Measurements from ENCODE around the gene NPR2. TPM values are rescaled to one million over a fixed set of nuclear protein-coding genes. Genes with fewer than 3 reads are reported as not detected.

The NPR2 gene
- total RNA-seq, 1 experiment from 2014 or later = 10.1 TPM

DNA sequence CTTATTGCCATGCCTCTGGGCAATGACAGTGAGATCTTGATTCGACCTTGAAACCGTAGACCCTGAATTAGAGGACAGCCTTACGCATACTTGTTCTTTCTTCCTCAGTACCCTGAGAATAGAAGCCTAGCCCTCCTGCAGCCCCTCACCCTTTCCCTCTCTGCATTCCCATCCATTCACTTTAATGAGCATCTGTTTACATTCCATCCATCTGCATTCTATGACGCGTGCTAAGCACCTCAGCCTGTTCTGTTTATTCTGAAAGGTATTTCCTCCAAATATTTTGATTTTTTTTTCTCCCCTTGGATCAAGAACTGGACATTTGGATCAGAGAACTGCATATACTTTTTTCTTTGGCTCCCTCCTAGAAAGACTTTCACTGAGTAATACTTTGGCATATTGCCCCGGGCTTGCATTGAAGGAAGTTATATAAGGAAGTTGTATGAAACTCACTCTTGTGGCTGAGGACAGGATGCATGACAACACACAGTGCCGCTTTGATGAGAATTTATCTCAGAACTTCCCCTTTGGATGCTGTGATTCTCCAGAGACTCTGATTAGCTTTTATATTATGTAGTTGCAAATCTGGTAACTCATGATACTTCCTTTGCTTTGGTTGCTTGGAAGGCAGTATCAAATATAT is 53.4 kb downstream of the NPR2 start:
- no peak for DNase-seq (ENCODE audit: low spot score)
- POLR2A ChIA-PET = no interaction called here
- peak overlapping the region; percentile 65 for H3K4me3 Mint-ChIP-seq

DNA sequence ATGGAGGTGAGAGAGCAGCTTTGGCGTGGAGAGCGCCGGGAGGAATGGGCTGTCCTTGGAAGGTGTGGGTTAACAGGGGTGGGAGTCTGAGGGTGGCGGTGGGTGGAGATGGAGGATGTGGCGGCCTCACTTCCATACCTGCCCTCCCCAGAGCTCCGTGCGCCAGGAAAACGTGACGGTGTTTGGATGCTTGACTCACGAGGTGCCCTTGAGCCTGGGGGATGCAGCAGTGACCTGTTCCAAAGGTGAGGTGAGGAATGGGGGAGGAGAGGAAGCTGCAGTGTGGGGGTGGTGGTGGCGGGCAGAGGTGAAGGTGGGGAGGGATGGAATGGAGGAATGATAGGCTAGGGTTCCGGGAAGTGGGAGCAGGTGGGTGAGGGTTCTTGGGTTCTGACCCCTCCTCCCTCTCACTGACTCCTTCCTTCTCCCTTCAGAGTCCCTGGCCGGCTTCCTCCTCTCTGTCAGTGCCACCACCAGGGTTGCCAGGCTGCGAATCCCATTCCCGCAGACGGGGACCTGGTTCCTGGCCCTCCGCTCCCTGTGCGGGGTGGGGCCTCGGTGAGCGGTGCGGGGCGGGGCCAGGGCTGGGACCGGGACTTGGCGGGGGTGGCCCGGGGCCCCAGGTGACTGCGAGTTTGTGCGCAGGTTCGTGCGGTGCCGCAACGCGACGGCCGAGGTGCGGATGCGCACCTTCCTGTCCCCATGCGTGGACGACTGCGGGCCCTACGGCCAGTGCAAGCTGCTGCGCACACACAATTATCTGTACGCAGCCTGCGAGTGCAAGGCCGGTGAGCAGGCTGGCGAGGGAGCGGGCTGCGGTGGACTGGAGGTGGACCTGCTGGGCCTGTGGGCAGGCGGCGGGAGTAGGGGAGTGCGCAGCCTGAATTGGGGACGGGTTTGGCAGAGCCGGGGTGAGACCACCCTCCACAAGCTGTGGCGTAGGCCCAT is 54.7 kb downstream of the NPR2 start:
- ChIA-PET POLR2A (interaction anchor here (0.9 kb wide), 1 partner anchor 32 kb away, joined by 3 read pairs; no protein-coding TSS in a partner anchor), CTCF (interaction anchor here (0.5 to 3.7 kb wide), 8 partner anchors 11 to 118 kb away, joined by 3 to 32 read pairs (median 8); partner anchors contain the start of genes FAM221B, HINT2 and TMEM8B)
- no peaks in the 10 kb centered on the region for H3K9me3 Mint-ChIP-seq
- peaks cover 27% of the 10 kb centered on the region for H3K4me1 Mint-ChIP-seq
- ATAC-seq (peak; percentile 78), DNase-seq (ENCODE audit: low spot score) (peak; percentile 68)
- H3K36me3 Mint-ChIP-seq = peaks cover 4% of the 10 kb centered on the region; the same call in 1 of the 2 replicates
- H3K4me3 Mint-ChIP-seq = peak overlapping the region; percentile 65
- peak overlapping the region; percentile 55; the same call in 1 of the 2 replicates for H3K27ac Mint-ChIP-seq
- H3K27me3 Mint-ChIP-seq (ENCODE audit: low read depth) = peaks cover 30% of the 10 kb centered on the region
- no peak for TF ChIP-seq NR1H2 (CRISPR knock-in tag; IDR thresholded peaks at IDR 0.05)
- TF ChIP-seq, protein P1, sequence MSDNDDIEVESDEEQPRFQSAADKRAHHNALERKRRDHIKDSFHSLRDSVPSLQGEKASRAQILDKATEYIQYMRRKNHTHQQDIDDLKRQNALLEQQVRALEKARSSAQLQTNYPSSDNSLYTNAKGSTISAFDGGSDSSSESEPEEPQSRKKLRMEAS (CRISPR knock-in tag; IDR thresholded peaks at IDR 0.05) = peak; percentile 53
- TF ChIP-seq, protein P2, sequence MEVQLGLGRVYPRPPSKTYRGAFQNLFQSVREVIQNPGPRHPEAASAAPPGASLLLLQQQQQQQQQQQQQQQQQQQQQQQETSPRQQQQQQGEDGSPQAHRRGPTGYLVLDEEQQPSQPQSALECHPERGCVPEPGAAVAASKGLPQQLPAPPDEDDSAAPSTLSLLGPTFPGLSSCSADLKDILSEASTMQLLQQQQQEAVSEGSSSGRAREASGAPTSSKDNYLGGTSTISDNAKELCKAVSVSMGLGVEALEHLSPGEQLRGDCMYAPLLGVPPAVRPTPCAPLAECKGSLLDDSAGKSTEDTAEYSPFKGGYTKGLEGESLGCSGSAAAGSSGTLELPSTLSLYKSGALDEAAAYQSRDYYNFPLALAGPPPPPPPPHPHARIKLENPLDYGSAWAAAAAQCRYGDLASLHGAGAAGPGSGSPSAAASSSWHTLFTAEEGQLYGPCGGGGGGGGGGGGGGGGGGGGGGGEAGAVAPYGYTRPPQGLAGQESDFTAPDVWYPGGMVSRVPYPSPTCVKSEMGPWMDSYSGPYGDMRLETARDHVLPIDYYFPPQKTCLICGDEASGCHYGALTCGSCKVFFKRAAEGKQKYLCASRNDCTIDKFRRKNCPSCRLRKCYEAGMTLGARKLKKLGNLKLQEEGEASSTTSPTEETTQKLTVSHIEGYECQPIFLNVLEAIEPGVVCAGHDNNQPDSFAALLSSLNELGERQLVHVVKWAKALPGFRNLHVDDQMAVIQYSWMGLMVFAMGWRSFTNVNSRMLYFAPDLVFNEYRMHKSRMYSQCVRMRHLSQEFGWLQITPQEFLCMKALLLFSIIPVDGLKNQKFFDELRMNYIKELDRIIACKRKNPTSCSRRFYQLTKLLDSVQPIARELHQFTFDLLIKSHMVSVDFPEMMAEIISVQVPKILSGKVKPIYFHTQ (CRISPR knock-in tag; IDR thresholded peaks at IDR 0.05) = no peak
- TF ChIP-seq GRHL2 (CRISPR knock-in tag; IDR thresholded peaks at IDR 0.05; ENCODE audit: insufficient replicate concordance, severe bottlenecking) = no peak
- no peak for TF ChIP-seq ZNF396 (CRISPR knock-in tag; IDR thresholded peaks at IDR 0.05; ENCODE audit: borderline replicate concordance)
- TF ChIP-seq, protein P3, sequence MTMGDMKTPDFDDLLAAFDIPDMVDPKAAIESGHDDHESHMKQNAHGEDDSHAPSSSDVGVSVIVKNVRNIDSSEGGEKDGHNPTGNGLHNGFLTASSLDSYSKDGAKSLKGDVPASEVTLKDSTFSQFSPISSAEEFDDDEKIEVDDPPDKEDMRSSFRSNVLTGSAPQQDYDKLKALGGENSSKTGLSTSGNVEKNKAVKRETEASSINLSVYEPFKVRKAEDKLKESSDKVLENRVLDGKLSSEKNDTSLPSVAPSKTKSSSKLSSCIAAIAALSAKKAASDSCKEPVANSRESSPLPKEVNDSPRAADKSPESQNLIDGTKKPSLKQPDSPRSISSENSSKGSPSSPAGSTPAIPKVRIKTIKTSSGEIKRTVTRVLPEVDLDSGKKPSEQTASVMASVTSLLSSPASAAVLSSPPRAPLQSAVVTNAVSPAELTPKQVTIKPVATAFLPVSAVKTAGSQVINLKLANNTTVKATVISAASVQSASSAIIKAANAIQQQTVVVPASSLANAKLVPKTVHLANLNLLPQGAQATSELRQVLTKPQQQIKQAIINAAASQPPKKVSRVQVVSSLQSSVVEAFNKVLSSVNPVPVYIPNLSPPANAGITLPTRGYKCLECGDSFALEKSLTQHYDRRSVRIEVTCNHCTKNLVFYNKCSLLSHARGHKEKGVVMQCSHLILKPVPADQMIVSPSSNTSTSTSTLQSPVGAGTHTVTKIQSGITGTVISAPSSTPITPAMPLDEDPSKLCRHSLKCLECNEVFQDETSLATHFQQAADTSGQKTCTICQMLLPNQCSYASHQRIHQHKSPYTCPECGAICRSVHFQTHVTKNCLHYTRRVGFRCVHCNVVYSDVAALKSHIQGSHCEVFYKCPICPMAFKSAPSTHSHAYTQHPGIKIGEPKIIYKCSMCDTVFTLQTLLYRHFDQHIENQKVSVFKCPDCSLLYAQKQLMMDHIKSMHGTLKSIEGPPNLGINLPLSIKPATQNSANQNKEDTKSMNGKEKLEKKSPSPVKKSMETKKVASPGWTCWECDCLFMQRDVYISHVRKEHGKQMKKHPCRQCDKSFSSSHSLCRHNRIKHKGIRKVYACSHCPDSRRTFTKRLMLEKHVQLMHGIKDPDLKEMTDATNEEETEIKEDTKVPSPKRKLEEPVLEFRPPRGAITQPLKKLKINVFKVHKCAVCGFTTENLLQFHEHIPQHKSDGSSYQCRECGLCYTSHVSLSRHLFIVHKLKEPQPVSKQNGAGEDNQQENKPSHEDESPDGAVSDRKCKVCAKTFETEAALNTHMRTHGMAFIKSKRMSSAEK (CRISPR knock-in tag; IDR thresholded peaks at IDR 0.05; ENCODE audit: borderline replicate concordance) = no peak
- TF ChIP-seq, protein P4, sequence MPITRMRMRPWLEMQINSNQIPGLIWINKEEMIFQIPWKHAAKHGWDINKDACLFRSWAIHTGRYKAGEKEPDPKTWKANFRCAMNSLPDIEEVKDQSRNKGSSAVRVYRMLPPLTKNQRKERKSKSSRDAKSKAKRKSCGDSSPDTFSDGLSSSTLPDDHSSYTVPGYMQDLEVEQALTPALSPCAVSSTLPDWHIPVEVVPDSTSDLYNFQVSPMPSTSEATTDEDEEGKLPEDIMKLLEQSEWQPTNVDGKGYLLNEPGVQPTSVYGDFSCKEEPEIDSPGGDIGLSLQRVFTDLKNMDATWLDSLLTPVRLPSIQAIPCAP (CRISPR knock-in tag; IDR thresholded peaks at IDR 0.05) = no peak; the same call in 1 of the 2 replicates
- TF ChIP-seq TP53 (CRISPR knock-in tag; IDR thresholded peaks at IDR 0.05) = 0 out of 2 replicates have a peak, but pooled peaks have one; percentile 32

More for the DNA sequence above, 53.4 kb downstream of the NPR2 start:
- Mint-ChIP-seq H3K4me1 (peaks cover 37% of the 10 kb centered on the region), H3K36me3 (peaks cover 4% of the 10 kb centered on the region; the same call in 1 of the 2 replicates), H3K27ac (peak overlapping the region; percentile 25), H3K9me3 (no peaks in the 10 kb centered on the region), H3K27me3 (ENCODE audit: low read depth) (peaks cover 36% of the 10 kb centered on the region)
- CTCF ChIA-PET = interaction anchor here (1.0 to 3.7 kb wide), 8 partner anchors 9 to 54 kb away, joined by 3 to 32 read pairs (median 8); partner anchors contain the start of genes FAM221B, HINT2 and TMEM8B
- peak; percentile 17 for ATAC-seq
- TF ChIP-seq, protein P5, sequence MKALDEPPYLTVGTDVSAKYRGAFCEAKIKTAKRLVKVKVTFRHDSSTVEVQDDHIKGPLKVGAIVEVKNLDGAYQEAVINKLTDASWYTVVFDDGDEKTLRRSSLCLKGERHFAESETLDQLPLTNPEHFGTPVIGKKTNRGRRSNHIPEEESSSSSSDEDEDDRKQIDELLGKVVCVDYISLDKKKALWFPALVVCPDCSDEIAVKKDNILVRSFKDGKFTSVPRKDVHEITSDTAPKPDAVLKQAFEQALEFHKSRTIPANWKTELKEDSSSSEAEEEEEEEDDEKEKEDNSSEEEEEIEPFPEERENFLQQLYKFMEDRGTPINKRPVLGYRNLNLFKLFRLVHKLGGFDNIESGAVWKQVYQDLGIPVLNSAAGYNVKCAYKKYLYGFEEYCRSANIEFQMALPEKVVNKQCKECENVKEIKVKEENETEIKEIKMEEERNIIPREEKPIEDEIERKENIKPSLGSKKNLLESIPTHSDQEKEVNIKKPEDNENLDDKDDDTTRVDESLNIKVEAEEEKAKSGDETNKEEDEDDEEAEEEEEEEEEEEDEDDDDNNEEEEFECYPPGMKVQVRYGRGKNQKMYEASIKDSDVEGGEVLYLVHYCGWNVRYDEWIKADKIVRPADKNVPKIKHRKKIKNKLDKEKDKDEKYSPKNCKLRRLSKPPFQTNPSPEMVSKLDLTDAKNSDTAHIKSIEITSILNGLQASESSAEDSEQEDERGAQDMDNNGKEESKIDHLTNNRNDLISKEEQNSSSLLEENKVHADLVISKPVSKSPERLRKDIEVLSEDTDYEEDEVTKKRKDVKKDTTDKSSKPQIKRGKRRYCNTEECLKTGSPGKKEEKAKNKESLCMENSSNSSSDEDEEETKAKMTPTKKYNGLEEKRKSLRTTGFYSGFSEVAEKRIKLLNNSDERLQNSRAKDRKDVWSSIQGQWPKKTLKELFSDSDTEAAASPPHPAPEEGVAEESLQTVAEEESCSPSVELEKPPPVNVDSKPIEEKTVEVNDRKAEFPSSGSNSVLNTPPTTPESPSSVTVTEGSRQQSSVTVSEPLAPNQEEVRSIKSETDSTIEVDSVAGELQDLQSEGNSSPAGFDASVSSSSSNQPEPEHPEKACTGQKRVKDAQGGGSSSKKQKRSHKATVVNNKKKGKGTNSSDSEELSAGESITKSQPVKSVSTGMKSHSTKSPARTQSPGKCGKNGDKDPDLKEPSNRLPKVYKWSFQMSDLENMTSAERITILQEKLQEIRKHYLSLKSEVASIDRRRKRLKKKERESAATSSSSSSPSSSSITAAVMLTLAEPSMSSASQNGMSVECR (CRISPR knock-in tag; IDR thresholded peaks at IDR 0.05; ENCODE audit: borderline replicate concordance) = no peak
- 0 out of 2 replicates have a peak, but pooled peaks have one; percentile 24 for TF ChIP-seq TEAD1 (CRISPR knock-in tag; IDR thresholded peaks at IDR 0.05)
- TF ChIP-seq, protein P6, sequence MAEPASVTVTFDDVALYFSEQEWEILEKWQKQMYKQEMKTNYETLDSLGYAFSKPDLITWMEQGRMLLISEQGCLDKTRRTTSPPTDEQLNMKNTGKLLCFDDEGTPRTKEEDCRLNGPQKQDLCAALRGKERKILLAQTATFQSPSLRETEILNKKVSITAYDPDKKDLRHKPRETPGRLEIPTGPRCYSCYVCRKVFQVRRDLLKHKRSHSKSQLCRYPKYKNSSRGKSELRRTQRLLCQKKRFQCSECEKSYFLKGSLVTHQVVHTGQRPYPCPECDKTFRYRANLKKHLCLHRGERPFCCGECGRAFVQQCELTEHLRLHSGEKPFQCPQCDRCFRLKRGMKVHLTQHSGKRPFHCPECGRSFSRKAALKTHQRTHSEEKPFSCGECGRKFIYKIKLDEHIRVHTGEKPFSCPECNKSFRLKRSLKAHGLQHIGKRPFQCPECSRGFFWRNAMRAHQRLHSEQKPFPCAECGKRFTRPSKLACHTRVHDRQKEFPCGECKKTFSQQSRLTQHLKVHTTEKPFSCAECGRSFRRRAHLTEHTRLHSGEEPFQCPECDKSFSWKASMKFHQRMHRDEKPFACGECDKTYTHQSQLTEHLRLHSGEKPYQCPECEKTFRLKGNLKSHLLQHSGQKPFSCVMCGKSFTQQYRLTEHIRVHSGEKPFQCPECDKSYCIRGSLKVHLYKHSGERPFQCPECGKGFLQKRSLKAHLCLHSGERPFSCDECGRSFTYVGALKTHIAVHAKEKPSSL (CRISPR knock-in tag; conservative IDR thresholded peaks at IDR 0.05) = no peak

Data from WTC11 (cell line).